ENCODE results near the gene ARRDC3. TPM values are rescaled to one million over a fixed set of nuclear protein-coding genes. Genes with fewer than 3 reads are reported as not detected.
"Not testable (repeated sequence)": the region's sequence is repeated elsewhere in the genome, so short reads cannot be mapped to it uniquely, and the experiment has no call there.

Gene ARRDC3
- total RNA-seq, 1 experiment from 2014 or later, result 25.1 TPM

DNA sequence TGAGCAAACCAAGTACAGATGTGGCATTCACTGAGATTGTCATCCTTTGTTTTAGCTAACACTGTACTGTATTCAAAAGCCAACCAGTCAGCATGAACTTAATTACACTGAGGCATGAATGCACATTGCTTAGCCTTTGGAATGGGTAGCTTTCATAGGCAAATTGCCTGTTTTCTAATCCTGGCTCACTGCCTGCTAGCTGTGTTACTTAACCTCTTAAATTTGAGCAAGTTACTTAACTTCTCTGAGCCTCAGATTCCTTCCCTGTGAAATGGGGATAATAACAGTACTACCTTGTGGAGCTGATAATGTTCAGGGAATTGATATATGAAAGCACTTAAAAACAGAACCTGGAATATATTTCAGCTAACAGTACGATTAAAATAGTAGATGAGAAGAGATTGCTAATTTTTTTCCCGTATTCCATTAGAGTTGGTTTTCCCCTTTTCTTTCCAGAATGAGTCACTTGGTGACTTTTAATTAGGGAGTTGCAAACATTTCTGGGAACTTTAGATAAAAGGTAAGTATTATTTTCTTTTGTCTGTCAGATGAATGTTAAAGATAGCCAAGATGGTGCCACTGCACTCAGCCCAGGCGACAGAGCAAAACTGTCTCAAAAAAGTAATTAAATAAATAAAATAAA, 43.9 kb downstream of the ARRDC3 start:
- Histone ChIP-seq H3K36me3 (no peaks in the 10 kb centered on the region), H3K4me1 (replicated peaks) (peaks cover 19% of the 10 kb centered on the region), H3K4me3 (no peak overlapping the region), H3K27me3 (replicated peaks) (no peaks in the 10 kb centered on the region), H3K27ac (peak overlapping the region; percentile 28; the same call in 1 of the 2 replicates), H3K9me3 (replicated peaks) (no peaks in the 10 kb centered on the region)
- DNase-seq (ENCODE audit: low read depth in 1 of 2, low spot score in 2 of 2), result peak in 1 of 2 experiments; percentile 18

DNA sequence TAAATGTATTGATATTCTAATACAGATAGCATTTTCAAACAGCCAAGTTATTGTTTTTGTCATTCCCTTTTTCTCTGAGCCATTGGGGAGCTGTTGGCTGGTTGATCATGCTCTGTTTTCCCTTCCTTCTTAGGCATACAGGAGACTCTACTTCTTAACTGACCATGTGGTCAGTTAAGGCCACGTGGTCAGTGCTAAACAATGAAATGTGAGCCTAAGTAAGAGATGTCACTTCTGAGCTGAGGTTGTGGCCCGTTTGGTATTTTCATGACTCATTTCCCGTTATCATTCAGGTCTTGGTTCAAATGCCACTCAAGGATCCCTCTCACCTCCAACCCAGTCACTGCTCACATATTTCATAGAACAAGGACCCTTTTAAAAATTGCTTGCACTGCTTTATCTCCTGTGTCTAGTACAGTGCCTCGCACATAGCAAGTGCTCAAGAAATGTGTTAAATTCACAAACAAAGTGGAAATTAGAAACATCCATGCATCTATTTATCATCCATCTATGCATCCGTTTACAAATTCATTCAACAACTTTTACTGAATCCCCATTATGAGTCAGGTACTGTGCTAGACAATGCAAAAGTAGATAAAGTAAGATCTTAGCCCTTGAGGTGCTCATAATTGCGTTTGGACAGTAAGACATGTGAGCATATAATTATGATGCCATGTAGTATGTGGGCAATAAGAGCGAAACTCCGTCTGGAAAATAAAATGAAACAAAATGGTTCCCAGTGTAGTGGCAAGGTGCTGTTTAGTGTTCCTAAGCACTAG, 50.7 kb downstream of the ARRDC3 start:
- H3K36me3 ChIP-seq, result no peaks in the 10 kb centered on the region
- peaks cover 22% of the 10 kb centered on the region for H3K4me1 ChIP-seq (replicated peaks)
- peak overlapping the region; percentile 60 for H3K27ac ChIP-seq
- no peak overlapping the region for H3K4me3 ChIP-seq
- H3K27me3 ChIP-seq (replicated peaks), result no peaks in the 10 kb centered on the region
- DNase-seq (ENCODE audit: low read depth in 1 of 2, low spot score in 2 of 2), result peak; percentile 60 to 71
- no peaks in the 10 kb centered on the region for H3K9me3 ChIP-seq (replicated peaks)

DNA sequence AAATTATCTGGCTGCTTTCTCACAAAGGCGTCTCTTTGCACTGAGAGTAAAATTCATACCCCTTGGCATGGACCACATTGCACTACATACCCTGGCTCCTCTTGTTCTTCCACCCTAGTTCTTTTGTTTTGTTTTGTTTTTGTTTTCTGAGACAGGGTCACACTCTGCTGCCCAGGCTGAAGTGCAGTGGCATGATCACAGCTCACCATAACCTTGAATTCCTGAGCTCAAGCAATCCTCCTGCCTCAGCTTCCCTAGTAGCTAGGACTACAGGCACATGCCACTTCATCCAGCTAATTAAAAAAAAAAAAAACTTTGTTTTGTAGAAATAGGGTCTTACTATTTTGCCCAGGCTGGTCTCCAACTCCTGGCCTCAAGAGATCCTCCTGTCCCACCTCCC, 51.4 kb downstream of the ARRDC3 start:
- Histone ChIP-seq H3K27ac (peak overlapping the region; percentile 60), H3K9me3 (replicated peaks) (no peaks in the 10 kb centered on the region), H3K27me3 (replicated peaks) (no peaks in the 10 kb centered on the region), H3K4me1 (replicated peaks) (peaks cover 22% of the 10 kb centered on the region), H3K4me3 (no peak overlapping the region), H3K36me3 (no peaks in the 10 kb centered on the region)
- DNase-seq (ENCODE audit: low read depth in 1 of 2, low spot score in 2 of 2), result no peak

DNA sequence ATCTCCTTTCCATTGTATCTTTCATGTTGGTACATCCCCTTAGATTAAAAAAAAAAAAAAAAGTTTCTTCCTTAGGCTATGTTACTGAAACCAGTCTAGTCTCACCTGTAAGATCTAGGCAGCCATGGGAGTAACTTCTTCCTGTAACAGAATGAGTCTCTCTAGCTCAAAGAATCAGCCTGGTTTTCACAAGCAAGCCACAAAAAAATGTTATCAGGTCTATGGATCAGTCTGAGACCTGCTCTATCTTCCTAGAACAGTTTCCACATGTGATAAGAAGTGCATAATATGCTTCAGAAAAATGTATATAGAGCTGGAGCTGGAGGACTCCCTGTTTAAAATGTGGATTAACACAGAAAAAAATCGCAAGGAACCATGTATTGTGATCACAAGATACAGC, 53.8 kb downstream of the ARRDC3 start:
- H3K4me3 ChIP-seq, result no peak overlapping the region
- H3K36me3 ChIP-seq, result no peaks in the 10 kb centered on the region
- no peak for DNase-seq (ENCODE audit: low read depth in 1 of 2, low spot score in 2 of 2)
- H3K9me3 ChIP-seq (replicated peaks), result no peaks in the 10 kb centered on the region
- peaks cover 22% of the 10 kb centered on the region for H3K4me1 ChIP-seq (replicated peaks)
- no peak overlapping the region for H3K27ac ChIP-seq
- H3K27me3 ChIP-seq (replicated peaks), result no peaks in the 10 kb centered on the region

DNA sequence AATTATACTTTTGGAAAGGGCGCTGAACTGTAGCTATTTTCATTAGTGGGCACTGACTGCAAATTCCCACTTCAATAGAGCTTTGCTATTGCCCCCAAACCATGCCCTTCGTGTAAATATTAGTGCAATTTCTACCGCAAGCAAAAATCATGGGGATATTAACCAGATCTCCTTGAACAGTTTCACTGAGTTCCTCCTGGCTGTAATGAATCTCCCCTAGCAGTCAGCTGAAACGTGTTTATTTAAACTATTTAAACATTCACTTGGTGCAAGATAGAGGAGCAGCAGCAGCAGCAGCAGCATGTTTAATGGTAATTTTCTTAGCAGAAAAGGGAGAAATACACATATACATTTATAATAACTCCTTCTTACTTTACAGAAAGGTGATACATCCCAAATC, 54.4 kb downstream of the ARRDC3 start:
- Histone ChIP-seq H3K9me3 (replicated peaks) (no peaks in the 10 kb centered on the region), H3K27me3 (replicated peaks) (no peaks in the 10 kb centered on the region), H3K4me3 (no peak overlapping the region), H3K27ac (no peak overlapping the region), H3K36me3 (no peaks in the 10 kb centered on the region), H3K4me1 (replicated peaks) (peaks cover 22% of the 10 kb centered on the region)
- no peak for DNase-seq (ENCODE audit: low read depth in 1 of 2, low spot score in 2 of 2)

DNA sequence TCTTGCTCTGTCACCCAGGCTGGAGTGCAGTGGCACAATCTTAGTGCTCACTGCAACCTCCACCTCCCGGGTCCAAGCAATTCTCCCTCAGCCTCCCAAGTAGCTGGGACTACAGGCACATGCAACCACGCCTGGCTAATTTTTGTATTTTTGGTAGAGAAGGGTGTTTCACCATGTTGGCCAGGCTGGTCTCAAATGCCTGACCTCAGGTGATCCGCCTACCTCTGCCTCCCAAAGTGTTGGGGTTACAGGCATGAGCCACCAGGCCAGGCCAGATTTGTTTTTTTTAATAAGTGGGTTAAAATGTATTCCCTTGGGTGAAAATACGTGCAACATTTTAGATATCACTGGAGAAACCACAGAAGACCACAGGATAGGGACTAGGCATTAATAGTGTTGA, 60.1 kb downstream of the ARRDC3 start:
- H3K36me3 ChIP-seq; H3K4me1 ChIP-seq (replicated peaks); H3K27ac ChIP-seq; DNase-seq (ENCODE audit: low read depth in 1 of 2, low spot score in 2 of 2); H3K4me3 ChIP-seq; H3K9me3 ChIP-seq (replicated peaks); H3K27me3 ChIP-seq (replicated peaks): not testable (repeated sequence)

DNA sequence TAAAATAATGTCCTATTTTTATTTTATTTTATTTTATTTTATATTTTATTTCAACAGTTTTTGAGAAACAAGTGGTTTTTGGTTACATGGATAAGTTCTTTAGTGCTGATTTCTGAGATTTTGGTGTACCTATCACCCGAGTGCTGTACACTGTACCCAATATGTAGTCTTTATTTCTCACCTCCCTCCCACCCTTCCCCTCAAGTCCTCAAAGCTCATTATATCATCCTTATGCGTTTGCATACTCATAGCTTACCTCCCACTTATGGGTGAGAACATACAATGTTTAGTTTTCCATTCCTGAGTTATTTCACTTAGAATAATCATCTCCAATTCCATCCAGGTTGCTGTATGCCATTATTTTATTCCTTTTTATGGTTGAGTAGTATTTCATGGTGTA, 63.5 kb downstream of the ARRDC3 start:
- Histone ChIP-seq H3K4me1 (replicated peaks) (peaks cover 4% of the 10 kb centered on the region), H3K27ac (no peak overlapping the region), H3K36me3 (no peaks in the 10 kb centered on the region), H3K27me3 (replicated peaks) (no peaks in the 10 kb centered on the region), H3K9me3 (replicated peaks) (no peaks in the 10 kb centered on the region), H3K4me3 (no peak overlapping the region)
- DNase-seq (ENCODE audit: low read depth in 1 of 2, low spot score in 2 of 2), result no peak

DNA sequence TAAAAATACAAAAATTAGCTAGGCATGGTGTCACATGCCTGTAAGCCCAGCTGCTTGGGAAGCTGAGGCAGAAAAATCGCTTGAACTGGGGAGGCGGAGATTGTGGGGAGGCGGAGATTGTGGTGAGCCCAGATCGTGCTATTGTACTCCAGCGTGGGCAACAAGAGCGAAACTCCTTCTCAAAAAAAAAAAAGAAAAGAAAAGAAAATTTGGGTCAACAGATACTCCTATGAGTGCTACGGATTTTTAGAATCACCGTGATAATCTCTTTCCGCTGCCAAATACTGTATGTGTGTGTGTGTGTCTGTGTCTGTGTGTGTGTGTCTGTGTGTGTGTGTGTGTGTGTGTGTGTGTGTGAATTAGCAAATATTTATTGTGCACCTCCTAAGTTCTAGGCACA, 64.4 kb downstream of the ARRDC3 start:
- Histone ChIP-seq H3K4me3 (no peak overlapping the region), H3K27me3 (replicated peaks) (no peaks in the 10 kb centered on the region), H3K27ac (no peak overlapping the region), H3K36me3 (no peaks in the 10 kb centered on the region), H3K9me3 (replicated peaks) (no peaks in the 10 kb centered on the region), H3K4me1 (replicated peaks) (peaks cover 13% of the 10 kb centered on the region)
- DNase-seq (ENCODE audit: low read depth in 1 of 2, low spot score in 2 of 2), result no peak
